DMS153 treated with DMSO at 0.1 percent for 48 hours (cell line): ENCODE results near the gene HAT1.
"Not testable (repeated sequence)": the region's sequence is repeated elsewhere in the genome, so short reads cannot be mapped to it uniquely, and the experiment has no call there.

ENCODE experiments used
- DNase-seq: peaks from one replicate; lab custom pipeline; 2025; ENCODE audit not compliant: unreplicated experiment; lab: John Stamatoyannopoulos, UW

The HAT1 gene

GRCh38 chr2:171968509-171968908 is 46.2 kb downstream of the HAT1 start:
- no peak for DNase-seq

- DNase-seq, result no peak
Measured at GRCh38 chr2:171972329-171972982, 50.2 kb downstream of the HAT1 start.

- no peak for DNase-seq
Measured at GRCh38 chr2:171979103-171979502, 56.8 kb downstream of the HAT1 start.

- not testable (repeated sequence) for DNase-seq
Measured at GRCh38 chr2:171983924-171984323, 61.7 kb downstream of the HAT1 start.

- DNase-seq, result no peak
Measured at GRCh38 chr2:171985076-171985475, 62.8 kb downstream of the HAT1 start.

- DNase-seq, result no peak
Measured at GRCh38 chr2:171986778-171987177, 64.5 kb downstream of the HAT1 start.

GRCh38 chr2:171991027-171991426 is 68.8 kb downstream of the HAT1 start:
- DNase-seq, result no peak

GRCh38 chr2:171995586-171995985 is 73.3 kb downstream of the HAT1 start:
- DNase-seq, result no peak

- DNase-seq, result no peak
Measured at GRCh38 chr2:171996021-171996420, 73.8 kb downstream of the HAT1 start.

- not testable (repeated sequence) for DNase-seq
Measured at GRCh38 chr2:171997031-171997430, 74.8 kb downstream of the HAT1 start.

GRCh38 chr2:171999161-171999560 is 76.9 kb downstream of the HAT1 start:
- DNase-seq, result no peak

GRCh38 chr2:171999604-172000469 is 77.6 kb downstream of the HAT1 start, which contains the start of gene METAP1D:
Gene METAP1D, plus strand, starts transcription at chr2:171999953. Its CDS starts 17 bp downstream, at chr2:171999970.
- DNase-seq, result peak; percentile 69

GRCh38 chr2:172000696-172001361 is 78.6 kb downstream of the HAT1 start:
- no peak for DNase-seq

GRCh38 chr2:172007372-172007771 is 85.1 kb downstream of the HAT1 start:
- no peak for DNase-seq

- DNase-seq, result no peak
Measured at GRCh38 chr2:172009823-172010222, 87.6 kb downstream of the HAT1 start.

- no peak for DNase-seq
Measured at GRCh38 chr2:172011812-172012575, 89.7 kb downstream of the HAT1 start.

- no peak for DNase-seq
Measured at GRCh38 chr2:172012677-172013391, 90.6 kb downstream of the HAT1 start.

- no peak for DNase-seq
Measured at GRCh38 chr2:172013396-172013795, 91.1 kb downstream of the HAT1 start.

- no peak for DNase-seq
Measured at GRCh38 chr2:172021074-172021931, 99.0 kb downstream of the HAT1 start.
